ACC112 (cell line): Measurements from ENCODE around the gene DGKK.
"Not testable (repeated sequence)": the region's sequence is repeated elsewhere in the genome, so short reads cannot be mapped to it uniquely, and the experiment has no call there.

Experiments
- H2AFZ ChIP-seq: fragments of 200-600 bp; sonication (generic); one replicate; pipeline ENCODE4 v1.6.0; 2017; ENCODE audit warnings: antibody characterized with exemption, low read length; ENCODE audit not compliant: unreplicated experiment
- H3K27ac ChIP-seq: fragments of 200-600 bp; sonication (generic); 2 replicates; pipeline ENCODE4 v1.5.1; 2014; ENCODE audit warnings: low read depth, mild to moderate bottlenecking, antibody characterized with exemption, low read length, moderate library complexity
- H3K27me3 ChIP-seq: fragments of 200-600 bp; sonication (generic); 2 replicates; pipeline ENCODE4 v1.6.1; 2014; ENCODE audit warnings: mild to moderate bottlenecking, antibody characterized with exemption, low read length, moderate library complexity, mixed read lengths; ENCODE audit not compliant: insufficient read depth
- H3K36me3 ChIP-seq: fragments of 200-600 bp; sonication (generic); 2 replicates; pipeline ENCODE4 v1.6.1; 2016; ENCODE audit warnings: mild to moderate bottlenecking, antibody characterized with exemption, low read length, moderate library complexity, mixed read lengths; ENCODE audit not compliant: insufficient read depth
- H3K4me1 ChIP-seq: fragments of 200-600 bp; sonication (generic); one replicate; pipeline ENCODE4 v1.6.1; 2016; ENCODE audit warnings: low read length, mixed read lengths; ENCODE audit not compliant: insufficient read depth, unreplicated experiment, control insufficient read depth
- H3K4me3 ChIP-seq: fragments of 200-600 bp; sonication (generic); 2 replicates; pipeline ENCODE4 v1.5.1; 2014; ENCODE audit warnings: mild to moderate bottlenecking, low read depth, low read length
- H3K79me2 ChIP-seq: fragments of 200-600 bp; sonication (generic); one replicate; pipeline ENCODE4 v1.6.0; 2016; ENCODE audit warnings: low read length; ENCODE audit not compliant: control insufficient read depth, unreplicated experiment, insufficient read depth

Gene DGKK

GRCh38 chrX:50343917-50344316, 126.7 kb downstream of the DGKK start:
- H3K27me3 ChIP-seq, result no peaks in the 10 kb centered on the region
- H3K79me2 ChIP-seq, result no peaks in the 10 kb centered on the region
- H3K36me3 ChIP-seq, result no peaks in the 10 kb centered on the region
- no peaks in the 10 kb centered on the region for H3K4me1 ChIP-seq
- H3K27ac ChIP-seq, result no peak overlapping the region
- H3K4me3 ChIP-seq, result no peak overlapping the region
- no peak overlapping the region for H2AFZ ChIP-seq

GRCh38 chrX:50333308-50333707, 137.3 kb downstream of the DGKK start:
- no peak overlapping the region for H3K27ac ChIP-seq
- H3K4me1 ChIP-seq, result no peaks in the 10 kb centered on the region
- H3K4me3 ChIP-seq, result no peak overlapping the region
- H3K27me3 ChIP-seq, result no peaks in the 10 kb centered on the region
- no peaks in the 10 kb centered on the region for H3K36me3 ChIP-seq
- no peak overlapping the region for H2AFZ ChIP-seq
- H3K79me2 ChIP-seq, result no peaks in the 10 kb centered on the region

- H2AFZ ChIP-seq, result not testable (repeated sequence)
These were observed 138.0 kb downstream of the DGKK start for GRCh38 chrX:50332668-50333067.

GRCh38 chrX:50327235-50327634, 143.4 kb downstream of the DGKK start:
- H3K79me2 ChIP-seq, result no peaks in the 10 kb centered on the region
- H3K4me1 ChIP-seq, result no peaks in the 10 kb centered on the region
- H2AFZ ChIP-seq, result no peak overlapping the region
- no peak overlapping the region for H3K4me3 ChIP-seq
- no peak overlapping the region for H3K27ac ChIP-seq
- H3K27me3 ChIP-seq, result no peaks in the 10 kb centered on the region
- H3K36me3 ChIP-seq, result no peaks in the 10 kb centered on the region

More at GRCh38 chrX:50332668-50333067, 138.0 kb downstream of the DGKK start:
- not testable (repeated sequence) for H3K79me2 ChIP-seq, H3K27ac ChIP-seq, H3K27me3 ChIP-seq, H3K4me1 ChIP-seq, H3K36me3 ChIP-seq, H3K4me3 ChIP-seq
